Uterus (tissue), 4 donors: Measurements from ENCODE around the gene ATG5. TPM values are rescaled to one million over a fixed set of nuclear protein-coding genes. Genes with fewer than 3 reads are reported as not detected.

Experiments used
- DNase-seq, 2 donors: peaks; one replicate each; pipeline ENCODE4 v3.0.0-alpha.2; 2019 to 2020
- H3K27ac ChIP-seq, 2 donors: fragments of 200-600 bp; sonication (generic); 1 replicate in 1 of 2; 2 replicates in 1 of 2; pipeline ENCODE4 v1.5.1; 2016 to 2018
- H3K27me3 ChIP-seq, 2 donors: fragments of 200-600 bp; sonication (generic); one replicate each; pipeline ENCODE4 v1.5.1; 2018 to 2019; ENCODE audit warnings: control low read depth in 1 of 2
- H3K36me3 ChIP-seq, 2 donors: fragments of 200-600 bp; sonication (generic); one replicate each; pipeline ENCODE4 v1.5.1; 2019; ENCODE audit warnings: control low read depth in 1 of 2
- H3K4me1 ChIP-seq, 2 donors: fragments of 200-600 bp; sonication (generic); one replicate each; pipeline ENCODE4 v1.5.1; 2018 to 2019; ENCODE audit warnings: control low read depth in 1 of 2
- H3K4me3 ChIP-seq, 2 donors: fragments of 200-600 bp; sonication (generic); 1 replicate in 1 of 2; 2 replicates in 1 of 2; pipeline ENCODE4 v1.5.1; 2018 to 2019; ENCODE audit warnings: mild to moderate bottlenecking in 1 of 2
- H3K9me3 ChIP-seq, 2 donors: fragments of 200-600 bp; sonication (generic); one replicate each; pipeline ENCODE4 v1.5.1; 2019; ENCODE audit warnings: control low read depth in 1 of 2
- CTCF ChIP-seq, 4 experiments: fragments of 200-600 bp in 2 of 4; fragments of 450-650 bp in 2 of 4; sonication (generic) in 2 of 4; IDR thresholded peaks; one replicate each; pipeline ENCODE4 v1.5.1; 2016 to 2019; ENCODE audit warnings: antibody characterized with exemption in 4 of 4, mild to moderate bottlenecking in 2 of 4, moderate library complexity in 1 of 4
- POLR2A ChIP-seq, 2 donors: fragments of 450-650 bp; IDR thresholded peaks; one replicate each; pipeline ENCODE4 v1.6.1; 2016; ENCODE audit warnings: antibody characterized with exemption in 2 of 2, mild to moderate bottlenecking in 1 of 2, moderate library complexity in 1 of 2
- intact Hi-C: fragments of 100-400 bp; cut with DNase I; formaldehyde crosslinking; loops from one replicate; pipeline ENCODE4 v1.15.1; 2023; ENCODE audit warnings: low total_unique reads
- small RNA-seq: library from RNA; depleted of rRNA; stranded (forward); fragments of <200 nt; gene quantifications from one replicate; pipeline ENCODE3, GENCODE V24; 2016
- total RNA-seq, 4 donors: library from RNA; depleted of rRNA in 3 of 4; stranded (reverse); fragments of >200 nt in 3 of 4; gene quantifications; one replicate each; pipeline versions ENCODE4 v1.1.0 to v1.2.4, GENCODE V29; 2014 to 2023
- donor health status: DM: yes; HTN: yes; CAD: no.

Gene ATG5
- total RNA-seq, 4 donors from 2014 or later = 40.0 to 87.9 (median 63.3) TPM

GRCh38 chr6:106138151-106138550 lies 187.4 kb downstream of the ATG5 start:
- no peaks in the 10 kb centered on the region for H3K4me1 ChIP-seq
- no peak overlapping the region for H3K27ac ChIP-seq
- H3K36me3 ChIP-seq = no peaks in the 10 kb centered on the region
- no peaks in the 10 kb centered on the region for H3K27me3 ChIP-seq
- H3K9me3 ChIP-seq = no peaks in the 10 kb centered on the region
- no peak overlapping the region for H3K4me3 ChIP-seq
- intact Hi-C loops = no loop called here
- TF ChIP-seq CTCF (IDR thresholded peaks at IDR 0.05) (no peak), POLR2A (IDR thresholded peaks at IDR 0.05) (no peak)
- no peak for DNase-seq

GRCh38 chr6:106136845-106137244 lies 188.7 kb downstream of the ATG5 start:
- Histone ChIP-seq H3K4me1 (no peaks in the 10 kb centered on the region), H3K4me3 (no peak overlapping the region), H3K36me3 (no peaks in the 10 kb centered on the region), H3K27ac (no peak overlapping the region), H3K27me3 (no peaks in the 10 kb centered on the region), H3K9me3 (no peaks in the 10 kb centered on the region)
- TF ChIP-seq POLR2A (IDR thresholded peaks at IDR 0.05) (no peak), CTCF (IDR thresholded peaks at IDR 0.05) (no peak)
- no peak for DNase-seq
- intact Hi-C loops = no loop called here

- Histone ChIP-seq H3K36me3 (no peaks in the 10 kb centered on the region), H3K27me3 (no peaks in the 10 kb centered on the region), H3K4me3 (no peak overlapping the region), H3K9me3 (no peaks in the 10 kb centered on the region), H3K27ac (no peak overlapping the region), H3K4me1 (no peaks in the 10 kb centered on the region)
- DNase-seq = no peak
- intact Hi-C loops = no loop called here
- no peak for TF ChIP-seq POLR2A (IDR thresholded peaks at IDR 0.05)
- TF ChIP-seq CTCF (IDR thresholded peaks at IDR 0.05) = no peak
These were observed 189.5 kb downstream of the ATG5 start for GRCh38 chr6:106135911-106136571.

GRCh38 chr6:106134906-106135634 lies 190.5 kb downstream of the ATG5 start:
- intact Hi-C loops = no loop called here
- no peaks in the 10 kb centered on the region for H3K36me3 ChIP-seq
- H3K4me1 ChIP-seq = no peaks in the 10 kb centered on the region
- no peak for TF ChIP-seq CTCF (IDR thresholded peaks at IDR 0.05)
- TF ChIP-seq POLR2A (IDR thresholded peaks at IDR 0.05) = no peak
- DNase-seq = no peak
- no peaks in the 10 kb centered on the region for H3K9me3 ChIP-seq
- H3K27me3 ChIP-seq = no peaks in the 10 kb centered on the region
- no peak overlapping the region for H3K27ac ChIP-seq
- H3K4me3 ChIP-seq = no peak overlapping the region

Small RNA genes within 50 kb of the gene (small RNA-seq; reads per million reads assigned to genes)
- gene RF00015 (not detected), gene RN7SL47P (not detected), gene RNU6-344P (not detected)

Other genes with a start within 250 kb of the ATG5 start
- gene PRDM1, start 239.4 kb downstream of the ATG5 start, total RNA-seq = 10 to 100 TPM in 2 of 4 donors, 1 to 10 TPM in 2; 1.0 to 20.7 (median 7.0) TPM
- gene CRYBG1, start 35.0 kb upstream of the ATG5 start, total RNA-seq = 10 to 100 TPM in 2 of 4 donors, 1 to 10 TPM in 2; 3.6 to 65.3 (median 8.9) TPM